DMS153 treated with DMSO at 0.1 percent for 48 hours (cell line): Measurements from ENCODE around the gene WASF2.
"Not testable (repeated sequence)": the region's sequence is repeated elsewhere in the genome, so short reads cannot be mapped to it uniquely, and the experiment has no call there.

Experiments
- DNase-seq: peaks from one replicate; lab custom pipeline; 2025; ENCODE audit not compliant: unreplicated experiment; lab: John Stamatoyannopoulos, UW

The WASF2 gene

GRCh38 chr1:27496604-27497155 is 6.7 kb upstream of the WASF2 start:
- peak; percentile 42 for DNase-seq

- no peak for DNase-seq
These were observed 2.8 kb upstream of the WASF2 start for GRCh38 chr1:27492796-27493195.

GRCh38 chr1:27491748-27492700 is 2.1 kb upstream of the WASF2 start:
- no peak for DNase-seq

- no peak for DNase-seq
These were observed 430 bp downstream of the WASF2 start for GRCh38 chr1:27489501-27489972.

- DNase-seq: no peak
These were observed 1.7 kb downstream of the WASF2 start for GRCh38 chr1:27487966-27488884.

GRCh38 chr1:27485363-27485762 is 4.6 kb downstream of the WASF2 start:
- no peak for DNase-seq

GRCh38 chr1:27483659-27484058 is 6.3 kb downstream of the WASF2 start:
- no peak for DNase-seq

GRCh38 chr1:27481994-27482620 is 7.9 kb downstream of the WASF2 start:
- DNase-seq: no peak

- DNase-seq: no peak
These were observed 11.9 kb downstream of the WASF2 start for GRCh38 chr1:27478098-27478497.

- DNase-seq: no peak
These were observed 13.7 kb downstream of the WASF2 start for GRCh38 chr1:27476237-27476636.

- DNase-seq: no peak
These were observed 14.2 kb downstream of the WASF2 start for GRCh38 chr1:27475720-27476119.

GRCh38 chr1:27473755-27474154 is 16.2 kb downstream of the WASF2 start:
- no peak for DNase-seq

GRCh38 chr1:27472098-27472497 is 17.9 kb downstream of the WASF2 start:
- not testable (repeated sequence) for DNase-seq

GRCh38 chr1:27471477-27471876 is 18.5 kb downstream of the WASF2 start:
- DNase-seq: no peak

GRCh38 chr1:27469334-27469733 is 20.6 kb downstream of the WASF2 start:
- DNase-seq: no peak

GRCh38 chr1:27468378-27468777 is 21.6 kb downstream of the WASF2 start:
- not testable (repeated sequence) for DNase-seq

- DNase-seq: no peak
These were observed 24.9 kb downstream of the WASF2 start for GRCh38 chr1:27464926-27465647.

GRCh38 chr1:27463916-27464315 is 26.1 kb downstream of the WASF2 start:
- not testable (repeated sequence) for DNase-seq

- DNase-seq: not testable (repeated sequence)
These were observed 31.4 kb downstream of the WASF2 start for GRCh38 chr1:27458521-27458920.
